OCI-LY1 (cell line): ENCODE measurements around the gene HPCAL4.

ENCODE experiments used
- H2AFZ ChIP-seq: fragments of 200-600 bp; sonication (generic), shearing (Covaris generic); 2 replicates; pipeline ENCODE4 v1.6.0; 2014; ENCODE audit warnings: antibody characterized with exemption, mild to moderate bottlenecking, low read length
- H3F3A ChIP-seq: fragments of 200-600 bp; sonication (generic), shearing (Covaris generic); 2 replicates; pipeline ENCODE4 v1.6.0; 2014; ENCODE audit warnings: mild to moderate bottlenecking, antibody characterized with exemption, low read length, moderate library complexity; ENCODE audit not compliant: insufficient read depth
- H3K27ac ChIP-seq: fragments of 200-600 bp; sonication (generic); 2 replicates; pipeline ENCODE4 v1.5.1; 2014; ENCODE audit warnings: low read length, mixed run types, mild to moderate bottlenecking, low read depth; ENCODE audit not compliant: poor library complexity, severe bottlenecking
- H3K27me3 ChIP-seq: fragments of 200-600 bp; sonication (generic); 2 replicates; pipeline ENCODE4 v1.6.0; 2014; ENCODE audit warnings: antibody characterized with exemption, mild to moderate bottlenecking, low read length, moderate library complexity; ENCODE audit not compliant: insufficient read depth
- H3K36me3 ChIP-seq: fragments of 200-600 bp; sonication (generic); 2 replicates; pipeline ENCODE4 v1.6.1; 2014; ENCODE audit warnings: mild to moderate bottlenecking, antibody characterized with exemption, low read length, moderate library complexity, mixed read lengths; ENCODE audit not compliant: insufficient read depth
- H3K4me1 ChIP-seq: fragments of 200-600 bp; sonication (generic); 2 replicates; pipeline ENCODE4 v1.5.1; 2014; ENCODE audit warnings: mild to moderate bottlenecking, low read length, moderate library complexity; ENCODE audit not compliant: insufficient read depth, severe bottlenecking
- H3K4me2 ChIP-seq: fragments of 200-600 bp; sonication (generic), shearing (Covaris generic); 2 replicates; pipeline ENCODE4 v1.6.1; 2014; ENCODE audit warnings: low read length
- H3K4me3 ChIP-seq: fragments of 200-600 bp; sonication (generic); 2 replicates; pipeline ENCODE4 v1.5.1; 2014; ENCODE audit warnings: low read length, low read depth, mild to moderate bottlenecking, mixed read lengths; ENCODE audit not compliant: poor library complexity, severe bottlenecking
- H3K79me2 ChIP-seq: fragments of 200-600 bp; shearing (Covaris generic); 2 replicates; pipeline ENCODE4 v1.6.1; 2016; ENCODE audit warnings: mixed run types, low read length, mixed read lengths; ENCODE audit not compliant: insufficient read depth
- H3K9ac ChIP-seq: fragments of 200-600 bp; sonication (generic), shearing (Covaris generic); 2 replicates; pipeline ENCODE4 v1.6.1; 2014; ENCODE audit warnings: mild to moderate bottlenecking, low read length, mixed read lengths
- H3K9me2 ChIP-seq: fragments of 200-600 bp; sonication (generic), shearing (Covaris generic); 2 replicates; pipeline ENCODE4 v1.6.1; 2014; ENCODE audit warnings: low read depth, mild to moderate bottlenecking, low read length, mixed read lengths
- H3K9me3 ChIP-seq: fragments of 200-600 bp; shearing (Covaris generic); 2 replicates; pipeline ENCODE4 v1.6.1; 2014; ENCODE audit warnings: low read length, mixed read lengths
- H4K20me1 ChIP-seq: fragments of 200-600 bp; sonication (generic), shearing (Covaris generic); 2 replicates; pipeline ENCODE4 v1.6.0; 2016; ENCODE audit warnings: mild to moderate bottlenecking, low read length; ENCODE audit not compliant: insufficient read depth
- CTCF ChIP-seq: fragments of 200-600 bp; sonication (generic), shearing (Covaris generic); IDR thresholded peaks from 2 replicates; pipeline ENCODE4 v1.5.1; 2017; ENCODE audit warnings: mild to moderate bottlenecking, antibody characterized with exemption, low read length, moderate library complexity, mixed read lengths
- EZH2 ChIP-seq: fragments of 200-600 bp; sonication (generic), shearing (Covaris generic); IDR thresholded peaks from 2 replicates; pipeline ENCODE4 v1.8.0; 2017; ENCODE audit warnings: borderline replicate concordance, mixed run types, mild to moderate bottlenecking, antibody characterized with exemption, low read length, moderate library complexity, mixed read lengths

HPCAL4 gene

GRCh38 chr1:39635205-39635870, 55.9 kb downstream of the HPCAL4 start:
- Histone ChIP-seq H4K20me1 (no peaks in the 10 kb centered on the region), H3K79me2 (no peaks in the 10 kb centered on the region), H3K9me3 (no peaks in the 10 kb centered on the region), H3K9ac (no peak overlapping the region), H3K36me3 (no peaks in the 10 kb centered on the region), H3K9me2 (no peaks in the 10 kb centered on the region), H3F3A (no peaks in the 10 kb centered on the region), H3K4me2 (no peak overlapping the region), H2AFZ (no peak overlapping the region), H3K27ac (no peak overlapping the region), H3K27me3 (no peaks in the 10 kb centered on the region), H3K4me3 (no peak overlapping the region), H3K4me1 (peaks cover 6% of the 10 kb centered on the region)
- TF ChIP-seq EZH2 (no peak), CTCF (no peak)

GRCh38 chr1:39633422-39633821, 57.8 kb downstream of the HPCAL4 start:
- Histone ChIP-seq H3K4me3 (no peak overlapping the region), H3K27me3 (no peaks in the 10 kb centered on the region), H3K9me2 (no peaks in the 10 kb centered on the region), H3K9ac (no peak overlapping the region), H3K79me2 (no peaks in the 10 kb centered on the region), H4K20me1 (no peaks in the 10 kb centered on the region), H3K4me1 (no peaks in the 10 kb centered on the region), H3K9me3 (no peaks in the 10 kb centered on the region), H3K36me3 (no peaks in the 10 kb centered on the region), H2AFZ (no peak overlapping the region), H3K27ac (no peak overlapping the region), H3F3A (no peaks in the 10 kb centered on the region), H3K4me2 (no peak overlapping the region)
- TF ChIP-seq CTCF (no peak), EZH2 (no peak)

DNA sequence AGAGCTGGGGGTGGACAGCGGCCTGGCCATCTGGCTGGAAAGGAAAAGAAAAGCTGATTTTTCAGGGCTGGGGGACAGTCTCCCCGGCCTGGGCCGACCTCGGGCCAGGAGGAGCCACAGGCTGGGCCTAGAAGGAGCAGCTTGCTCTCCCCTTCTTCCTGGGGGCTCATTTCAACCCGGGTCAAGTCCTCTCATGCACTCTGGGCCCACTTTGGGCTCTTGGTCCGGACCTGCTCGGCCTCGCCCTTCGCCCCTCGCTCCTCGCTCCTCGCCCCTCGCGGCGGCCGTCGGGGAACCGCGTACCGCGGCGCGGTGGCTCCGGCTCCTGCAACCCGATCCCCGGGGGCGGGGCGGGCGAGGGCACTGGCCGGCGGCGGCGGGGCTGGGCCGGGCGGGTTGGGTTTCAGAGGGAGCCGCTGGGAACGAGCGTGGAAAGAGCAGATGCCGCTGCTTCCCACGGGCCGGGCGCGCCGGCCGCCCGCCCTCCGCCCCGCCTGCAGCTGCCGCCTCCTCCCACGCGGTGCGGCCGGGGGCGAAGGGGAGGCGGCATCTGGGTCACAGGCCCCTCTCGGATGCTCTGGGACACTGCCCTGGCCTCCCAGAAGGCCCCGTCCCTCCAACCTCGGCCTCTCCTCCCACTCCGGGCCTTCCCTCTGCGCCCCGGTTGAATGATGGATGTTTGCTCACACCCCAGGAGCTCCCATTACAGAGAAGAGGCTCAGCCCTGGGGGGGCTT, 58.4 kb downstream of the HPCAL4 start:
- Histone ChIP-seq H2AFZ (no peak overlapping the region), H4K20me1 (no peaks in the 10 kb centered on the region), H3K4me2 (no peak overlapping the region)

More for the DNA sequence above, 58.4 kb downstream of the HPCAL4 start:
- Histone ChIP-seq H3K4me1 (no peaks in the 10 kb centered on the region), H3K9ac (no peak overlapping the region), H3K9me3 (no peaks in the 10 kb centered on the region), H3K79me2 (no peaks in the 10 kb centered on the region), H3K4me3 (no peak overlapping the region), H3K27ac (no peak overlapping the region), H3K9me2 (no peaks in the 10 kb centered on the region), H3K27me3 (no peaks in the 10 kb centered on the region), H3K36me3 (no peaks in the 10 kb centered on the region), H3F3A (no peaks in the 10 kb centered on the region)
- TF ChIP-seq EZH2 (no peak), CTCF (no peak)
